Measurements from ENCODE around the gene RALA.
A peak's percentile ranks its signal among the peaks of the same experiment; 100 is the strongest.

The RALA gene

DNA sequence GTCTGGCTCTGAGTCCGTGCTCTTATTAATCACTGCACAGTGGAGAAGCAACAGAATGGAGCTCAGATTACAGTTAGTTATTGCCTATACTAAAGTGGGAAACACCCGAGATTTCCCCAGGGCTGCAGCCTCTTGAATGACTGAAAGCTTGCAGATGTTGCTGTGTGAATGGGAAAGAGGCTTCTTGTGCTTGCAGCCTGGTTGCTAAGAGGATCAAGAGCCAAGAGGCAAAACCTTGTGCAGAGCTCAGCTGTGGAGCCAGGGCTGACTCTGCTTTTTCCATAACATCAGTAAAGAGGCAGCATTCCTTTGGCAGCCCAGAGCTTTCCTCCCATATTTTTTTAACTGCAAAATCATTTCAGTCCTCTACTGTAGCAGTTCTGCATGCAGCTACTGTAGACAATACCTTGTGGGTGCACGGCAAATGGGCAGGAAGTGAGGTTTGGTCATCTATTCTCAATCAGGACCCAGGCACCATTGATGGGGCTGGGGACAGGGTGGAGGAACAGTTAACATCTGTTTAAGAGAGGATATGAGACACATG, 86.5 kb downstream of the RALA start:
- TF ChIP-seq, protein P1, sequence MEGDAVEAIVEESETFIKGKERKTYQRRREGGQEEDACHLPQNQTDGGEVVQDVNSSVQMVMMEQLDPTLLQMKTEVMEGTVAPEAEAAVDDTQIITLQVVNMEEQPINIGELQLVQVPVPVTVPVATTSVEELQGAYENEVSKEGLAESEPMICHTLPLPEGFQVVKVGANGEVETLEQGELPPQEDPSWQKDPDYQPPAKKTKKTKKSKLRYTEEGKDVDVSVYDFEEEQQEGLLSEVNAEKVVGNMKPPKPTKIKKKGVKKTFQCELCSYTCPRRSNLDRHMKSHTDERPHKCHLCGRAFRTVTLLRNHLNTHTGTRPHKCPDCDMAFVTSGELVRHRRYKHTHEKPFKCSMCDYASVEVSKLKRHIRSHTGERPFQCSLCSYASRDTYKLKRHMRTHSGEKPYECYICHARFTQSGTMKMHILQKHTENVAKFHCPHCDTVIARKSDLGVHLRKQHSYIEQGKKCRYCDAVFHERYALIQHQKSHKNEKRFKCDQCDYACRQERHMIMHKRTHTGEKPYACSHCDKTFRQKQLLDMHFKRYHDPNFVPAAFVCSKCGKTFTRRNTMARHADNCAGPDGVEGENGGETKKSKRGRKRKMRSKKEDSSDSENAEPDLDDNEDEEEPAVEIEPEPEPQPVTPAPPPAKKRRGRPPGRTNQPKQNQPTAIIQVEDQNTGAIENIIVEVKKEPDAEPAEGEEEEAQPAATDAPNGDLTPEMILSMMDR (IDR thresholded peaks at IDR 0.05; ENCODE audit: extremely low read depth, missing control alignments) = no peak
- peak; percentile 43 for DNase-seq (ENCODE audit: low spot score)

DNA sequence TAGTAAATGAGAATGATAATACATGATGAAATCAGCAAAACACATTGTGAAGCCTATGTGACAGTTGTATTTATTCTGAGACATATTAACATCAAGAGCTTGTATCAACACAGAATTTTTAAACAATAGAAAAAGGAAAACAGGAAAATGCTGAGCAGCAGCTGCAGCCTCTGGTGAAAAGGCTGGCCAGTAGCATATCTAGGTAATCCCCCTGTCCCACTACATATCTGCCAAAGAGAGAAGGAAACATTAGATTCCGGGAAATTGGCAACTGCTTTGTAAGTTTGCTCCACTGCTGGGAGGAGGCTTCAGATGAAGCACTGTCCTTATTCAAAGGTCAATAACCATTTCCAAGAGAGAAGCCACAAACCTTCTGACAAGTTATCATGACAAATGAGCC, 89.4 kb downstream of the RALA start:
- no peak for DNase-seq (ENCODE audit: low spot score)
- TF ChIP-seq, protein P1 (IDR thresholded peaks at IDR 0.05; ENCODE audit: extremely low read depth, missing control alignments) = no peak

DNA sequence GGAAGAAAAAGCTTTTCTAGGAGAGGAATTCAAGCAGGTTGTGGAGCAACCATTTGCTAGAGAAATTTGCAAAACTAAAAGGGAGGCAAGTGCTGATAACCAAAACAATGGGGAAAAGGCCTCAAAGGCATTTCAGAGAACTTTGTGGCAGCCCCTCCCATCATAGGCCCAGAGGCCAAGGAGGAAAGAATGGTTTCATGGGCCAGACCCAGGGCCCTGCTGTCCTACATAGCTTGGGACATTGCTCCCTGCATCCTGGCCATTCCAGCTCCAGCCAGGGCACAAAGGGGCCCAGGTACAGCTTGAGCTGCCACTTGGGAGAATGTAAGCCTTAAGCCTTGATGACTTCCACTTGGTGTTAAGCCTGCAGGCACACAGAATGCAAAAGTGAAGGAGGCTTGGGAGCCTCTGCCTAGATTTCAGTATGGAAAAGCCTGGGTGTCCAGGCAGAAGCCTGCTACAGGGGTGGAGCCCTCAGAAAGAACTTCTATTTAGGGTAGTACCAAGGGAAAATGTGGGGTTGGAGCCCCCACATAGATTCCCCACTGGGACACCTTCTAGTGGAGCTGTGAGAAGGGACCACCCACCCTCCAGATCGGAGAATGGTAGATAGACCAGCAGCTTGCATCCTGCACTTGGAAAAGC, 91.2 kb downstream of the RALA start:
- DNase-seq (ENCODE audit: low spot score) = no peak
- TF ChIP-seq, protein P1 (IDR thresholded peaks at IDR 0.05; ENCODE audit: extremely low read depth, missing control alignments) = no peak

DNA sequence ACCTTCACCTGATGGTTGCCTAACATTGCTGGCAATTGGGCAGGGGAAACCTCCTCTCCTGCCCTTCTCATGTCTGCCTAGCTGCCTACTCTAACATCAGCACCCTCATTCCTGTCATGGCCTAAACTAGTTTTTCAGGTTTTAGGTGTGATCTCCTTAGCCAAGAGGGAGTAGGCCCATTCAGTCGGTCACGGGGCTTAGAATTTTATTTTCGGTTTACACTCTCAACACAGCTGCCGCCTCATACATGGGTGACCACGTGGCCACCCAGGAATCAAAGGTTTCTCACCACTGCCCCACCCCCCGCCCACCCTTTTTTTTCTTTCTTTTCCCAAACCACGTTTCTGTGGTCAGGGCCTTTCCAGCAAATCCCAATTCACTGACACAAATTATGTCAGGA, 97.2 kb downstream of the RALA start:
- DNase-seq (ENCODE audit: low spot score) = no peak
- TF ChIP-seq, protein P1 (IDR thresholded peaks at IDR 0.05; ENCODE audit: extremely low read depth, missing control alignments) = no peak

DNA sequence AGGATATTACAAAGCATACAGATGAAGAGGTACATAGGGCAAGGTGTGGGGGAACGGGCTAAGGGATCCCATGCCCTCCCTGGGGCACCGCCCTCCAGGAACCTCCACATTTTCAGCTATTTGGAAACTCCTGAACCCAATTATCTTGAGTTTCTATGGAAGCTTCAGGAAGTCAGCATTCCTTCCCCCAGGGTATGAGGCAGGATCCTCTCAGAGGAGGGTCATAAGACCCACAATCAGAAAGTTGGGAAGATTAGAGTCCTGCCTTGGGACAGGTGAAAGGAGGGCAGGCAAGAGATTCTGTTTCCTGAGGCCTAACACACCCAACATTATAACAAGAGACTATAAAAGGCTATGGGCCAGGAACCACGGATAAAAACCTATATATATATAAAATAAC, 98.0 kb downstream of the RALA start:
- TF ChIP-seq, protein P1 (IDR thresholded peaks at IDR 0.05; ENCODE audit: extremely low read depth, missing control alignments) = no peak
- DNase-seq (ENCODE audit: low spot score) = no peak

DNA sequence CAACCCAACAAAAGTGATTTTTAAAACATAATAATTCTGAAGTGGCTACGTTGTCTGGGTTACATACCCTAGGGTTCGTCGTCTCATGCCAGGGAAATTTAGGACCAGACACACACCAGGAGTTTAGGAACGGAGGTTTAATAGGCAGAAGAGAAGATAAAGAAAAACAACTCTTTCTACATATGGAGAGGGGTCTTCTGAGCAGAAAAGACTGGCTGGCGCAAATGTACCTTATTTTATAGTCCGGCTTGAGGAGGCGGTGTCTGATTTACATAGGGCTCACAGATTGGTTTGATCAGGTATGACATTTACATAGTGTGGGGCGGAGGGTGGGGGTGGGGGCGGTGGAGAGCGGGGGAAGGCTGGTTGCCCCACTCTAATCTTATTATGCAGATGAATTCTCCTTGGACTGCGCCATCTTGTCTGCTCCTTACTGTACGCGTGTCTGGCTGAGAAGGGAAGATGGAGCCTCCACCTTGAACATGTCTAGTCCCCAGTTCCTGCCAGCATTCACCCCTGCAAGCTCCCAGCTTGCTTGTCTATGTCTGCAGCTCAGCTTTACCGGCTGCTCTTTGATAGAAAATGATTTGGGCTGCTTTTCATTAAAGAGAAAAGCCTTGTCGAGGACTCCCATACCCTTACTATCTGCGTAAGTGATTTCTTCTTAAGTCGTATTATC, 98.7 kb downstream of the RALA start:
- TF ChIP-seq, protein P1 (IDR thresholded peaks at IDR 0.05; ENCODE audit: extremely low read depth, missing control alignments) = no peak

DNA sequence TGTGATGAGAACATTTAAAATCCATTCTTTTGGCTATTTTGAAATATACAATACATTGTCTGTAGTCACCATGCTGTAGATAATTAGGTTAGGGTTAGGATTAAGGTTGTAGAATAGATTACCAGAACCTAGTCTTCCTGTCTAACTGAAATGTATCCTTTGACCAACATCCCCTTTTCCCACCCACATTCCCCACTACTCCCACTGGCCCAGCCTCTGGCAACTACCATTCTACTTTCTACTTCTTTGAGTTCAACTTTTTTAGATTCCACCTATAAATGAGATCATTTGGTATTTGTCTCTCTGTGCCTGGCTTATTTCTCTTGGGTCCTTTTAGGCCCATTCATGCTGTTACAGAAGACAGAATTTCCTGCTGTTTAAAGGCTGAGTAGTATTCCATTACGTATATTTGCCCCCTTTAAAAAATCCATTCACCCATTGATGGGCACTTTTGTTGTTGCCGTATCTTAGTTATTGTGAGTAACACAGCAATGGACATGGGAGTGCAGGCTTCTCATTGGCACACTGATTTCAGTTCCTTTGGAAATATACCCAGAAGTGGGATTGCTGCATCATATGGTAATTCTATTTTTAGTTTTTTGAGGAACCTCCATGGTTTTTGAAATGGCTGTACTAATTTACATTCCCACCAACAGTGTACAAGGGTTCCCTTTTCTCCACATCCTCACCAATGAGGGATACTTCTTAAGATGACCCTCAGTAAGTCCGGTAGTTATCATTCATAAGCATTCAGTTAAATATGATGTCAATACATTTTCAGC, 104.0 kb downstream of the RALA start:
- DNase-seq (ENCODE audit: low spot score) = no peak

More for the DNA sequence above, 98.7 kb downstream of the RALA start:
- DNase-seq (ENCODE audit: low spot score) = no peak

More for the DNA sequence above, 104.0 kb downstream of the RALA start:
- TF ChIP-seq, protein P1 (IDR thresholded peaks at IDR 0.05; ENCODE audit: extremely low read depth, missing control alignments) = no peak
